Measurements from ENCODE around the gene NAALADL1. TPM values are rescaled to one million over a fixed set of nuclear protein-coding genes. Genes with fewer than 3 reads are reported as not detected.

The NAALADL1 gene
- total and polyA plus RNA-seq, 2 experiments from 2014 or later, result 11.1 to 13.7 TPM

DNA sequence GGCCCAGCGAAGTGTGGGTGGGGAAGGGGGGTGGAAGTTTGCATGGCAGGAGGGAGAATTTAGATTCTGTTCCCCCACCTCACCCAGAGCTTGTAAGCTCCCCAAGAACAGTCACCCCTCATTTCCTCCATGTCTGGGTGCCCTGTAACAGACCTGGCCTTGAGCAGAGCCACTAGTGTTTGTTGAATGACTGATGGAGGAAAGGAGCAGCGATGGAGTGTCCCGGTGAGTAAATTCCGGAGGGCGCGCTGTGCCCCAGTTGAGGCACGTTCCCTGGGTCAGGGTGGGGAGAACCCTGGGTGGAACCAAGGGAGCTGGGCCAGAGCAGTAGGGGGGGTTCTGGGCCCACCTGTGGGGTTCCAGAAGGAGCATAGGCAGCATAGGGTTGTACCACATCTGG, 827 bp downstream of the NAALADL1 start (continued):
- TF ChIP-seq, protein P1, sequence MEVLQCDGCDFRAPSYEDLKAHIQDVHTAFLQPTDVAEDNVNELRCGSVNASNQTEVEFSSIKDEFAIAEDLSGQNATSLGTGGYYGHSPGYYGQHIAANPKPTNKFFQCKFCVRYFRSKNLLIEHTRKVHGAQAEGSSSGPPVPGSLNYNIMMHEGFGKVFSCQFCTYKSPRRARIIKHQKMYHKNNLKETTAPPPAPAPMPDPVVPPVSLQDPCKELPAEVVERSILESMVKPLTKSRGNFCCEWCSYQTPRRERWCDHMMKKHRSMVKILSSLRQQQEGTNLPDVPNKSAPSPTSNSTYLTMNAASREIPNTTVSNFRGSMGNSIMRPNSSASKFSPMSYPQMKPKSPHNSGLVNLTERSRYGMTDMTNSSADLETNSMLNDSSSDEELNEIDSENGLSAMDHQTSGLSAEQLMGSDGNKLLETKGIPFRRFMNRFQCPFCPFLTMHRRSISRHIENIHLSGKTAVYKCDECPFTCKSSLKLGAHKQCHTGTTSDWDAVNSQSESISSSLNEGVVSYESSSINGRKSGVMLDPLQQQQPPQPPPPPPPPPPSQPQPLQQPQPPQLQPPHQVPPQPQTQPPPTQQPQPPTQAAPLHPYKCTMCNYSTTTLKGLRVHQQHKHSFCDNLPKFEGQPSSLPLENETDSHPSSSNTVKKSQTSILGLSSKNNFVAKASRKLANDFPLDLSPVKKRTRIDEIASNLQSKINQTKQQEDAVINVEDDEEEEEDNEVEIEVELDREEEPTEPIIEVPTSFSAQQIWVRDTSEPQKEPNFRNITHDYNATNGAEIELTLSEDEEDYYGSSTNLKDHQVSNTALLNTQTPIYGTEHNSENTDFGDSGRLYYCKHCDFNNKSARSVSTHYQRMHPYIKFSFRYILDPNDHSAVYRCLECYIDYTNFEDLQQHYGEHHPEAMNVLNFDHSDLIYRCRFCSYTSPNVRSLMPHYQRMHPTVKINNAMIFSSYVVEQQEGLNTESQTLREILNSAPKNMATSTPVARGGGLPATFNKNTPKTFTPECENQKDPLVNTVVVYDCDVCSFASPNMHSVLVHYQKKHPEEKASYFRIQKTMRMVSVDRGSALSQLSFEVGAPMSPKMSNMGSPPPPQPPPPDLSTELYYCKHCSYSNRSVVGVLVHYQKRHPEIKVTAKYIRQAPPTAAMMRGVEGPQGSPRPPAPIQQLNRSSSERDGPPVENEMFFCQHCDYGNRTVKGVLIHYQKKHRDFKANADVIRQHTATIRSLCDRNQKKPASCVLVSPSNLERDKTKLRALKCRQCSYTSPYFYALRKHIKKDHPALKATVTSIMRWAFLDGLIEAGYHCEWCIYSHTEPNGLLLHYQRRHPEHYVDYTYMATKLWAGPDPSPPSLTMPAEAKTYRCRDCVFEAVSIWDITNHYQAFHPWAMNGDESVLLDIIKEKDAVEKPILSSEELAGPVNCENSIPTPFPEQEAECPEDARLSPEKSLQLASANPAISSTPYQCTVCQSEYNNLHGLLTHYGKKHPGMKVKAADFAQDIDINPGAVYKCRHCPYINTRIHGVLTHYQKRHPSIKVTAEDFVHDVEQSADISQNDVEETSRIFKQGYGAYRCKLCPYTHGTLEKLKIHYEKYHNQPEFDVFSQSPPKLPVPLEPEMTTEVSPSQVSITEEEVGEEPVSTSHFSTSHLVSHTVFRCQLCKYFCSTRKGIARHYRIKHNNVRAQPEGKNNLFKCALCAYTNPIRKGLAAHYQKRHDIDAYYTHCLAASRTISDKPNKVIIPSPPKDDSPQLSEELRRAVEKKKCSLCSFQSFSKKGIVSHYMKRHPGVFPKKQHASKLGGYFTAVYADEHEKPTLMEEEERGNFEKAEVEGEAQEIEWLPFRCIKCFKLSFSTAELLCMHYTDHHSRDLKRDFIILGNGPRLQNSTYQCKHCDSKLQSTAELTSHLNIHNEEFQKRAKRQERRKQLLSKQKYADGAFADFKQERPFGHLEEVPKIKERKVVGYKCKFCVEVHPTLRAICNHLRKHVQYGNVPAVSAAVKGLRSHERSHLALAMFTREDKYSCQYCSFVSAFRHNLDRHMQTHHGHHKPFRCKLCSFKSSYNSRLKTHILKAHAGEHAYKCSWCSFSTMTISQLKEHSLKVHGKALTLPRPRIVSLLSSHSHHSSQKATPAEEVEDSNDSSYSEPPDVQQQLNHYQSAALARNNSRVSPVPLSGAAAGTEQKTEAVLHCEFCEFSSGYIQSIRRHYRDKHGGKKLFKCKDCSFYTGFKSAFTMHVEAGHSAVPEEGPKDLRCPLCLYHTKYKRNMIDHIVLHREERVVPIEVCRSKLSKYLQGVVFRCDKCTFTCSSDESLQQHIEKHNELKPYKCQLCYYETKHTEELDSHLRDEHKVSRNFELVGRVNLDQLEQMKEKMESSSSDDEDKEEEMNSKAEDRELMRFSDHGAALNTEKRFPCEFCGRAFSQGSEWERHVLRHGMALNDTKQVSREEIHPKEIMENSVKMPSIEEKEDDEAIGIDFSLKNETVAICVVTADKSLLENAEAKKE (CRISPR knock-in tag; IDR thresholded peaks at IDR 0.05), result no peak
- TF ChIP-seq CREB1 (CRISPR knock-in tag; IDR thresholded peaks at IDR 0.05; ENCODE audit: low read depth), result no peak
- no peak for TF ChIP-seq JUNB (IDR thresholded peaks at IDR 0.05; ENCODE audit: unreplicated experiment)
- TF ChIP-seq ZNF331 (CRISPR knock-in tag; IDR thresholded peaks at IDR 0.05; ENCODE audit: low read depth), result no peak
- TF ChIP-seq, protein P2, sequence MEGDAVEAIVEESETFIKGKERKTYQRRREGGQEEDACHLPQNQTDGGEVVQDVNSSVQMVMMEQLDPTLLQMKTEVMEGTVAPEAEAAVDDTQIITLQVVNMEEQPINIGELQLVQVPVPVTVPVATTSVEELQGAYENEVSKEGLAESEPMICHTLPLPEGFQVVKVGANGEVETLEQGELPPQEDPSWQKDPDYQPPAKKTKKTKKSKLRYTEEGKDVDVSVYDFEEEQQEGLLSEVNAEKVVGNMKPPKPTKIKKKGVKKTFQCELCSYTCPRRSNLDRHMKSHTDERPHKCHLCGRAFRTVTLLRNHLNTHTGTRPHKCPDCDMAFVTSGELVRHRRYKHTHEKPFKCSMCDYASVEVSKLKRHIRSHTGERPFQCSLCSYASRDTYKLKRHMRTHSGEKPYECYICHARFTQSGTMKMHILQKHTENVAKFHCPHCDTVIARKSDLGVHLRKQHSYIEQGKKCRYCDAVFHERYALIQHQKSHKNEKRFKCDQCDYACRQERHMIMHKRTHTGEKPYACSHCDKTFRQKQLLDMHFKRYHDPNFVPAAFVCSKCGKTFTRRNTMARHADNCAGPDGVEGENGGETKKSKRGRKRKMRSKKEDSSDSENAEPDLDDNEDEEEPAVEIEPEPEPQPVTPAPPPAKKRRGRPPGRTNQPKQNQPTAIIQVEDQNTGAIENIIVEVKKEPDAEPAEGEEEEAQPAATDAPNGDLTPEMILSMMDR (conservative IDR thresholded peaks at IDR 0.05; ENCODE audit: low read depth in 2 of 2), result no peak

DNA sequence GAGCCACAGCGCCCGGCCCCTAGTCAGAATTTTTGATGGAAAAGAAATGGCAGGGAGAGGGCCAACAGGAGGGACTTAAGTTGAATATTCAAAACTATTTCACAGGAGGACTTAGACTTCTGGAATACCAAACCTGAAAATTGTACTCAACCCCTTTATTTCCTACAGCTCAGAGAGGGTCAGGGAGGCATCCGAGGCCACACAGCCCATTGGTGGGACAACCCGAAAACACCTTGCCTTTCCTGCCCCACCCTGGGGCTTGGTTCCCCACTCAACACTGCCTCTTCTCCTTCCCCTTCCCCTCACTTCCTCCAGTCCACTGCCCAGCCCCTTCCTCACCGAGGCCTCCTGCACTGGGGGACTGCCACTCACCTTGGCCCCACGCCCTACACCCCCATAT, 1.4 kb downstream of the NAALADL1 start:
- Histone ChIP-seq H3K27me3 (ENCODE audit: insufficient read depth) (no peaks in the 10 kb centered on the region), H4K20me1 (replicated peaks; ENCODE audit: insufficient read depth) (no peaks in the 10 kb centered on the region), H3K4me1 (ENCODE audit: insufficient read depth) (no peaks in the 10 kb centered on the region), H3F3A (replicated peaks; ENCODE audit: low read depth) (no peaks in the 10 kb centered on the region), H3K9me2 (ENCODE audit: insufficient read depth) (no peaks in the 10 kb centered on the region), H2AFZ (no peak overlapping the region), H3K4me2 (no peak overlapping the region), H3K36me3 (ENCODE audit: insufficient read depth) (no peaks in the 10 kb centered on the region), H3K79me2 (replicated peaks; ENCODE audit: insufficient read depth) (no peaks in the 10 kb centered on the region), H3K4me3 (no peak overlapping the region), H3K27ac (ENCODE audit: low read depth) (no peak overlapping the region)
- no peak overlapping the region for H3K4me3 Mint-ChIP-seq
- H3K9me3 Mint-ChIP-seq, result no peaks in the 10 kb centered on the region
- H3K36me3 Mint-ChIP-seq (ENCODE audit: low read depth), result no peaks in the 10 kb centered on the region
- TF ChIP-seq ZNF114 (CRISPR knock-in tag; IDR thresholded peaks at IDR 0.05) (no peak), NANOG (IDR thresholded peaks at IDR 0.05; ENCODE audit: borderline replicate concordance) (no peak), JUNB (IDR thresholded peaks at IDR 0.05; ENCODE audit: unreplicated experiment) (no peak), CREB1 (CRISPR knock-in tag; IDR thresholded peaks at IDR 0.05; ENCODE audit: low read depth) (no peak), ZNF331 (CRISPR knock-in tag; IDR thresholded peaks at IDR 0.05; ENCODE audit: low read depth) (no peak), EZH2 (IDR thresholded peaks at IDR 0.05; ENCODE audit: low read depth, unreplicated experiment) (no peak), POLR2AphosphoS5 (IDR thresholded peaks at IDR 0.05; ENCODE audit: low read depth) (no peak)
- TF ChIP-seq, protein P3, sequence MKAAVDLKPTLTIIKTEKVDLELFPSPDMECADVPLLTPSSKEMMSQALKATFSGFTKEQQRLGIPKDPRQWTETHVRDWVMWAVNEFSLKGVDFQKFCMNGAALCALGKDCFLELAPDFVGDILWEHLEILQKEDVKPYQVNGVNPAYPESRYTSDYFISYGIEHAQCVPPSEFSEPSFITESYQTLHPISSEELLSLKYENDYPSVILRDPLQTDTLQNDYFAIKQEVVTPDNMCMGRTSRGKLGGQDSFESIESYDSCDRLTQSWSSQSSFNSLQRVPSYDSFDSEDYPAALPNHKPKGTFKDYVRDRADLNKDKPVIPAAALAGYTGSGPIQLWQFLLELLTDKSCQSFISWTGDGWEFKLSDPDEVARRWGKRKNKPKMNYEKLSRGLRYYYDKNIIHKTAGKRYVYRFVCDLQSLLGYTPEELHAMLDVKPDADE (IDR thresholded peaks at IDR 0.05), result no peak
- TF ChIP-seq, protein P4, sequence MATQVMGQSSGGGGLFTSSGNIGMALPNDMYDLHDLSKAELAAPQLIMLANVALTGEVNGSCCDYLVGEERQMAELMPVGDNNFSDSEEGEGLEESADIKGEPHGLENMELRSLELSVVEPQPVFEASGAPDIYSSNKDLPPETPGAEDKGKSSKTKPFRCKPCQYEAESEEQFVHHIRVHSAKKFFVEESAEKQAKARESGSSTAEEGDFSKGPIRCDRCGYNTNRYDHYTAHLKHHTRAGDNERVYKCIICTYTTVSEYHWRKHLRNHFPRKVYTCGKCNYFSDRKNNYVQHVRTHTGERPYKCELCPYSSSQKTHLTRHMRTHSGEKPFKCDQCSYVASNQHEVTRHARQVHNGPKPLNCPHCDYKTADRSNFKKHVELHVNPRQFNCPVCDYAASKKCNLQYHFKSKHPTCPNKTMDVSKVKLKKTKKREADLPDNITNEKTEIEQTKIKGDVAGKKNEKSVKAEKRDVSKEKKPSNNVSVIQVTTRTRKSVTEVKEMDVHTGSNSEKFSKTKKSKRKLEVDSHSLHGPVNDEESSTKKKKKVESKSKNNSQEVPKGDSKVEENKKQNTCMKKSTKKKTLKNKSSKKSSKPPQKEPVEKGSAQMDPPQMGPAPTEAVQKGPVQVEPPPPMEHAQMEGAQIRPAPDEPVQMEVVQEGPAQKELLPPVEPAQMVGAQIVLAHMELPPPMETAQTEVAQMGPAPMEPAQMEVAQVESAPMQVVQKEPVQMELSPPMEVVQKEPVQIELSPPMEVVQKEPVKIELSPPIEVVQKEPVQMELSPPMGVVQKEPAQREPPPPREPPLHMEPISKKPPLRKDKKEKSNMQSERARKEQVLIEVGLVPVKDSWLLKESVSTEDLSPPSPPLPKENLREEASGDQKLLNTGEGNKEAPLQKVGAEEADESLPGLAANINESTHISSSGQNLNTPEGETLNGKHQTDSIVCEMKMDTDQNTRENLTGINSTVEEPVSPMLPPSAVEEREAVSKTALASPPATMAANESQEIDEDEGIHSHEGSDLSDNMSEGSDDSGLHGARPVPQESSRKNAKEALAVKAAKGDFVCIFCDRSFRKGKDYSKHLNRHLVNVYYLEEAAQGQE (IDR thresholded peaks at IDR 0.05; ENCODE audit: unreplicated experiment), result no peak
- no peak for ATAC-seq
- DNase-seq (ENCODE audit: low spot score), result no peak
- H3K27me3 Mint-ChIP-seq (ENCODE audit: insufficient read depth, low read depth, poor library complexity), result peaks cover 11% of the 10 kb centered on the region
- H3K27ac Mint-ChIP-seq, result no peak overlapping the region
- H3K4me1 Mint-ChIP-seq, result peaks cover 2% of the 10 kb centered on the region
